Testis (tissue), 3 donors: ENCODE data around the gene SFT2D2. TPM values are rescaled to one million over a fixed set of nuclear protein-coding genes. Genes with fewer than 3 reads are reported as not detected.

Experiments used
- DNase-seq: peaks from one replicate; pipeline ENCODE4 v3.0.0-alpha.2; 2019
- H3K27ac ChIP-seq, 2 donors: fragments of 200-600 bp; sonication (generic); one replicate each; pipeline ENCODE4 v1.5.1; 2019
- H3K27me3 ChIP-seq: fragments of 200-600 bp; sonication (generic); one replicate; pipeline ENCODE4 v1.5.1; 2019
- H3K36me3 ChIP-seq: fragments of 200-600 bp; sonication (generic); one replicate; pipeline ENCODE4 v1.5.1; 2017; ENCODE audit warnings: low read depth; ENCODE audit errors: missing control alignments
- H3K4me1 ChIP-seq: fragments of 200-600 bp; sonication (generic); one replicate; pipeline ENCODE4 v1.5.1; 2019
- H3K4me3 ChIP-seq, 2 donors: fragments of 200-600 bp; sonication (generic); one replicate each; pipeline ENCODE4 v1.5.1; 2017 to 2019
- H3K9me3 ChIP-seq: fragments of 200-600 bp; sonication (generic); one replicate; pipeline ENCODE4 v1.5.1; 2017
- CTCF ChIP-seq, 3 experiments: fragments of 450-650 bp in 2 of 3; fragments of 200-600 bp in 1 of 3; sonication (generic) in 1 of 3; IDR thresholded peaks; one replicate each; pipeline ENCODE4 v1.5.1; 2016 to 2019; ENCODE audit warnings: antibody characterized with exemption in 3 of 3, mild to moderate bottlenecking in 2 of 3, moderate library complexity in 1 of 3
- POLR2A ChIP-seq: fragments of 450-650 bp; IDR thresholded peaks from one replicate; pipeline ENCODE4 v1.6.1; 2017; ENCODE audit warnings: antibody characterized with exemption, mild to moderate bottlenecking, moderate library complexity
- WGBS, 2 donors: methylation state at CpG; one replicate each; pipeline ENCODE4 v1.1.5; 2018; 5-methylcytosine and 5-hydroxymethylcytosine counted together
- intact Hi-C: fragments of 100-400 bp; cut with DNase I; formaldehyde crosslinking; loops from one replicate; pipeline ENCODE4 v1.15.1; 2023; ENCODE audit warnings: low total_unique reads
- polyA plus RNA-seq: library from polyadenylated mRNA; stranded (reverse); fragments of 350-450 nt; fragmentation: Illumina TruSeq; extraction: RNeasy Lipid Tissue Mini Kit (QIAGEN cat#74804); gene quantifications from one replicate; pipeline ENCODE4 v1.2.3, GENCODE V29; 2014; ENCODE audit warnings: low read depth, low replicate concordance; ENCODE audit not compliant: insufficient read depth
- total RNA-seq, 2 donors: library from RNA; depleted of rRNA; stranded (reverse); fragments of >200 nt; gene quantifications; one replicate each; pipeline ENCODE4 v1.2.3, GENCODE V29; 2016

The SFT2D2 gene
- total and polyA plus RNA-seq, 3 donors from 2014 or later: 34.5 to 62.2 (median 59.4) TPM

DNA sequence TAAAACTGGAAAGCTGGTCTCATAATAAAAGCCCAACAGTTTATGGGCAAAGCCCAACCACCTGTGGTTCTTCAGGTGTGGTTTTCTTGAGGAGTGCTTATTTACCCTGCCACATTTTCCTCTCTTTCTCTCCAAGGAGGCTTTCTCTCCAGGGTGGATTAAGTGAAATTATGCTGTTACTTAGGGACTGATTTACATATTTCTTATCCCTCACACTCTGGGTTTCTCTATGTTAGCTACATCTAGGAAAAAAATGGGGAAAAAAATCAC, 59.7 kb downstream of the SFT2D2 start:
- Histone ChIP-seq H3K9me3 (no peaks in the 10 kb centered on the region), H3K4me3 (no peak overlapping the region), H3K27ac (no peak overlapping the region), H3K4me1 (no peaks in the 10 kb centered on the region), H3K27me3 (no peaks in the 10 kb centered on the region), H3K36me3 (no peaks in the 10 kb centered on the region)
- intact Hi-C loops: no loop called here
- TF ChIP-seq CTCF (IDR thresholded peaks at IDR 0.05) (no peak), POLR2A (no peak)
- no peak for DNase-seq

DNA sequence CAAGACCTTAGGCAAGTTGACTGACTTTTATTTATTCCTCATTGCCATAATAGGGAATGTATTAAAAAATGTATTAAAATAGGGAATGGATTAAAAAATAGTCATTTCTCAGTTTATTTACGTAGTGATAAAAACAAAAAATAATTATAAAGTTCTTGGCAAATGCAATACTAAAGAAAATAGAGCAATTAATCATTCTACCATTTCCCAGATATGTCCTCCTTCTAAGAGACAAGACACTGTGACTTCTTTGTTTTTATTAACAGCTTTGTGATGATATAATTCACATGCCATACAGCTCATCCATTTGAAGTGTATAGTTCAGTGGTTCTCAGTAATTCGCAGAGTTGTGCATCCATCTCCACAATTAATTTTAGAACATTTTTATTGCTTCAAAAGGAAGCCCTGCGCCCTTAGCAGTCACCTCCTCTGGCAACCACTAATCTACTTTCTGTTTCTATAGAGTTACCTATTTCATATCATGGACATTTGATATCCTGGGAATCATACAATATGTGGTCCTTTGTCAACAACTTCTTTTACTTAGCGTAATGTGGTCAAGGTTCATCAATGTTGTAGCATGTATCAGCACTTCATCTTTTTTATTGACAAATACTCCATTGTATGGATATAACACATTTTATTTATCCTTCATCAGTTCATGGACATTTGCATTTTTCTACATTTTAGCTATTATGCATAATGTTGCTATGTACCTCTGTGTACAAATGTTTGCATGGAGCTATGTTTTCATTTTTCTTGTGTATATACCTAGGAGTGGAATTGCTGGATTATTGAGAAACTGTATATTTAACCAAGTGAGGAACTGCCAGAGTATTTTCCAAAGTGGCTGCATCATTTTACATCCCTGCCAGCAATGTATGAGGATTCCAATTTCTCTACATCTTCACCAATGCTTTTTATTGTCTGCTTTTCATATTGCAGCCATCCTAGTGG, 60.4 kb downstream of the SFT2D2 start:
- no peaks in the 10 kb centered on the region for H3K9me3 ChIP-seq
- intact Hi-C loops: no loop called here
- H3K4me1 ChIP-seq: no peaks in the 10 kb centered on the region
- H3K27me3 ChIP-seq: no peaks in the 10 kb centered on the region
- no peak for DNase-seq
- H3K36me3 ChIP-seq: no peaks in the 10 kb centered on the region
- no peak overlapping the region for H3K27ac ChIP-seq
- no peak overlapping the region for H3K4me3 ChIP-seq
- 91% methylated on average over 4 of the region's 4 CpGs for WGBS, 2 donors
- TF ChIP-seq CTCF (IDR thresholded peaks at IDR 0.05) (no peak), POLR2A (no peak)

DNA sequence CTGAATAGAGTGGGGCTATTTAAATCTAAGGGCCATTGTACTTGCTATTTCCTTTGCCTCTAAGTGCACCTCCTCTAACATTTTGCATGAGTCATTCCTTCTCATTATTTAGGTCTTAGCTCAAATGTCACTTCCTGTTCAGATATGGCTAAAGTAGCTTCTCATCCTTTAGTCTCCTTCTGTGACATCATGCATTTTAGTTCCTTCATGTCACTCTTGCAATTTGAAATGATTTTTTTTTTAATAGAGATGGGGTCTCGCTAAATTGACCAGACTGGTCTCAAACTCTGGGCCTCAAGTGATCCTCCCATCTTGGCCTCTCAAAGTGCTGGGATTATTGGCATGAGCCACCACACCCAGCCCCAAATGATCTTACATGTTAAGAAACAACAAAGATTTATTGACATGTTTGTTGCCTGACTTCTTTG, 61.4 kb downstream of the SFT2D2 start:
- 94 to 97% methylated on average over 1 of the region's 1 CpG for WGBS, 2 donors
- TF ChIP-seq POLR2A (no peak), CTCF (IDR thresholded peaks at IDR 0.05) (no peak)
- Histone ChIP-seq H3K4me1 (no peaks in the 10 kb centered on the region), H3K36me3 (no peaks in the 10 kb centered on the region), H3K9me3 (no peaks in the 10 kb centered on the region), H3K4me3 (no peak overlapping the region), H3K27me3 (no peaks in the 10 kb centered on the region), H3K27ac (no peak overlapping the region)
- intact Hi-C loops: no loop called here
- no peak for DNase-seq

DNA sequence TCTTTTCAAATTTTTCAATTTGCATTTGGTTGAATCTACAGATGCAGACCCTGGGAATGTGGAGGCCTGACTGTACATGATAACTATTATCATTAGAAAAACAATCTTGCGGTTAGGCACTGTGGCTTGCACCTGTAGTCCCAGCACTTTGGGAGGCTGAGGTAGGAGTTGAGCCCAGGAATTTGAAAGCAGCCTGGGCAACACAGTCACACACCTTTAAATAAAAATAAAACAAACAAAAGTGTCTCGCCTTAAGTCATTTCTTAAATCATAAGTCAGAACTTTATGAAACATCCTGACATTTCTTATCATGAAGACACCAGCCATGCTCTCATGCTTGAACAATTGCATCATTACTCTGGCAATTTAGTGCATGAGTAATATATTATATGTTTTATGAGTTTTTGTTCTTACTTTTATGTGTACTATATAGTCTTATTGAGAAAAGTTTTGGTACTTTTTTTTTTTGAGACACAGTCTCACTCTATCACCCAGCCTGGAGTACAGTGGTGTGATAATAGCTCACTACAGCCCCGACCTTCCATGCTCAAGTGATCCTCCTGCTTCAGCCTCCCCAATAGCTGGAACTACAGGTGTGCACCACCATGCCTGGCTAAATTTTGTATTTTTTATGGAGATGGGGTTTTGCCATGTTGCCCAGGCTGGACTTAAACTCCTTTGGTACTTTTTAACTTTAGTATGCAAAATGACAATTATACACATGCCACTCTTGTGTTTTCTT, 62.7 kb downstream of the SFT2D2 start:
- Histone ChIP-seq H3K9me3 (no peaks in the 10 kb centered on the region), H3K36me3 (no peaks in the 10 kb centered on the region), H3K27me3 (no peaks in the 10 kb centered on the region), H3K4me3 (no peak overlapping the region), H3K4me1 (no peaks in the 10 kb centered on the region), H3K27ac (no peak overlapping the region)
- 87 to 90% methylated on average over 3 of the region's 3 CpGs for WGBS, 2 donors
- intact Hi-C loops: no loop called here
- TF ChIP-seq CTCF (IDR thresholded peaks at IDR 0.05) (no peak), POLR2A (no peak)
- DNase-seq: no peak
